ENCODE data around the gene ATOH1.

The ATOH1 gene

GRCh38 chr4:93828332-93828994 lies at the start of gene ATOH1:
ATOH1 (plus strand) TSS chr4:93828753; CDS start chr4:93828927, 174 bp downstream.
- DNase-seq, result peak; percentile 4

GRCh38 chr4:93779228-93779627 lies 49.3 kb upstream of the ATOH1 start:
- no peak for DNase-seq

GRCh38 chr4:93780080-93780479 lies 48.5 kb upstream of the ATOH1 start:
- no peak for DNase-seq

- DNase-seq, result no peak
Observed at GRCh38 chr4:93781198-93781597, 47.4 kb upstream of the ATOH1 start.

GRCh38 chr4:93786149-93786548 lies 42.4 kb upstream of the ATOH1 start:
- no peak for DNase-seq

- DNase-seq, result no peak
Observed at GRCh38 chr4:93788712-93789111, 39.8 kb upstream of the ATOH1 start.

- peak; percentile 46 for DNase-seq
Observed at GRCh38 chr4:93791570-93792195, 36.9 kb upstream of the ATOH1 start.

GRCh38 chr4:93802045-93802444 lies 26.5 kb upstream of the ATOH1 start:
- DNase-seq, result no peak

GRCh38 chr4:93809773-93810172 lies 18.8 kb upstream of the ATOH1 start:
- no peak for DNase-seq

- no peak for DNase-seq
Observed at GRCh38 chr4:93810340-93810992, 18.1 kb upstream of the ATOH1 start.

GRCh38 chr4:93813092-93813491 lies 15.5 kb upstream of the ATOH1 start:
- DNase-seq, result no peak

GRCh38 chr4:93814141-93814540 lies 14.4 kb upstream of the ATOH1 start:
- no peak for DNase-seq

GRCh38 chr4:93814722-93815121 lies 13.8 kb upstream of the ATOH1 start:
- DNase-seq, result no peak

GRCh38 chr4:93825551-93826216 lies 2.9 kb upstream of the ATOH1 start:
- no peak for DNase-seq

GRCh38 chr4:93827272-93827947 lies 1.1 kb upstream of the ATOH1 start:
- DNase-seq, result no peak

- DNase-seq, result no peak
Observed at GRCh38 chr4:93828995-93829819, 654 bp downstream of the ATOH1 start.

- no peak for DNase-seq
Observed at GRCh38 chr4:93829820-93830687, 1.5 kb downstream of the ATOH1 start.

- no peak for DNase-seq
Observed at GRCh38 chr4:93831716-93832496, 3.4 kb downstream of the ATOH1 start.

GRCh38 chr4:93834249-93835066 lies 5.9 kb downstream of the ATOH1 start:
- no peak for DNase-seq
